ENCODE results near the gene PMM1.

DNA sequence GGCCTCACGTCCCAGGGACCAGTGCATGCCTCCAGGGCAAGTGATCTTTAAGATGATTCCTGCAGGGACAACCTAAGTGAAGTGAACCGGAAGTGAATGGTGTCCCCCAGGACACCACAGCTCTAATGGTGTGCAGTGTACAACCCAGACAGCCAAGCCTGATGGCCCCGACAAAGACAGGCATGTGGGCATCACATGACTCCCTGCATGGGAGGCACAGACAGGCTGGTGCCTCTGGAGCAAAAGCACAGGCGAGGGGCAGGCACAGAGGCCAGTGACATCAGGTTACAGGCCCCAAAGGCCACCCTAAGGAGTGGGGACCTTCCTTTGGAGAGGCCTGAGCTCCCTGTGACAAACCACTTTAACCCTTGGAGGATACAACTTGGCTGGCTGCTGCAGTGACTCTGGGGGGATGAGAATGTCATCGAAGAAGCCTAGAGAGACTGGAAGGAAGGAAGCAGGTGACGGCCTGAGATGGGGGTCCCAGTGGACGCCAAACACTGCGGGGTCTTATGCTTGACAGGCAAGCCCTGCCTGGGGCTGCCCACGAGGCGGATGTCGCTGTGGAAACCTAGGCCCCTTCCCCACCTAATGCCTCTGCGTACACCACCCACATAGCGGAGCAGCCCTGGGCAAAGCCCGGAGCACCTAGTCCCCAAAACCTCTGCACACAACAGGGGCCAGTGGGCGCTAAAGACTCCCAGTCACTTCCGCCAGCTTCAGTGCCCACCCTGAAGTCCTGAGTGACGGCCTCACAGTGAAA lies 57.7 kb downstream of the PMM1 start:
- TF ChIP-seq, protein P1, sequence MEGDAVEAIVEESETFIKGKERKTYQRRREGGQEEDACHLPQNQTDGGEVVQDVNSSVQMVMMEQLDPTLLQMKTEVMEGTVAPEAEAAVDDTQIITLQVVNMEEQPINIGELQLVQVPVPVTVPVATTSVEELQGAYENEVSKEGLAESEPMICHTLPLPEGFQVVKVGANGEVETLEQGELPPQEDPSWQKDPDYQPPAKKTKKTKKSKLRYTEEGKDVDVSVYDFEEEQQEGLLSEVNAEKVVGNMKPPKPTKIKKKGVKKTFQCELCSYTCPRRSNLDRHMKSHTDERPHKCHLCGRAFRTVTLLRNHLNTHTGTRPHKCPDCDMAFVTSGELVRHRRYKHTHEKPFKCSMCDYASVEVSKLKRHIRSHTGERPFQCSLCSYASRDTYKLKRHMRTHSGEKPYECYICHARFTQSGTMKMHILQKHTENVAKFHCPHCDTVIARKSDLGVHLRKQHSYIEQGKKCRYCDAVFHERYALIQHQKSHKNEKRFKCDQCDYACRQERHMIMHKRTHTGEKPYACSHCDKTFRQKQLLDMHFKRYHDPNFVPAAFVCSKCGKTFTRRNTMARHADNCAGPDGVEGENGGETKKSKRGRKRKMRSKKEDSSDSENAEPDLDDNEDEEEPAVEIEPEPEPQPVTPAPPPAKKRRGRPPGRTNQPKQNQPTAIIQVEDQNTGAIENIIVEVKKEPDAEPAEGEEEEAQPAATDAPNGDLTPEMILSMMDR (IDR thresholded peaks at IDR 0.05), result no peak
- TF ChIP-seq POLR2A (IDR thresholded peaks at IDR 0.05), result no peak
